GM21825 (cell line): ENCODE results near the gene TMEM245.
"Not testable (repeated sequence)": the region's sequence is repeated elsewhere in the genome, so short reads cannot be mapped to it uniquely, and the experiment has no call there.

Experiments used
- ATAC-seq: cut with Tn5 transposase; IDR thresholded peaks from one replicate; pipeline ENCODE4 v1.9.1; 2021; ENCODE audit warnings: mild to moderate bottlenecking, moderate library complexity; ENCODE audit not compliant: unreplicated experiment

TMEM245 gene

DNA sequence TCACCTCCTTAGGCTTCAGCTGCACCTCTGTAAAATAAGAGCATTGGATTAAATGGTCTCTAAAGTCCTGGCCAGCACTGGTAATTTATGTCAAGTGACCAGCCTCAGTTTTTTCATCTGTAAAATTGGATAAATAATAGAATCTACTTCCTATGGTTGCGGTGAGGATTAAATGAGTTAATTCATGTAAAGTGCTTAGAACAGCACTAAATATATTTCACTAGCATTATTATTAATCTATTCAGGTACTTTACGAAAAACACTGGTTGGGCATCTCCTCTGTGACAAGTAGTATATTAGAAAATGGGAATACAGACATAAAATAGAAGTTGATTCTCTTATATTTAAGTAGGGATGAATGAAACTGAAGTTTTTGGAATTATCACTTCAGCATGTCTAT, 13.8 kb upstream of the TMEM245 start:
- ATAC-seq, result no peak

DNA sequence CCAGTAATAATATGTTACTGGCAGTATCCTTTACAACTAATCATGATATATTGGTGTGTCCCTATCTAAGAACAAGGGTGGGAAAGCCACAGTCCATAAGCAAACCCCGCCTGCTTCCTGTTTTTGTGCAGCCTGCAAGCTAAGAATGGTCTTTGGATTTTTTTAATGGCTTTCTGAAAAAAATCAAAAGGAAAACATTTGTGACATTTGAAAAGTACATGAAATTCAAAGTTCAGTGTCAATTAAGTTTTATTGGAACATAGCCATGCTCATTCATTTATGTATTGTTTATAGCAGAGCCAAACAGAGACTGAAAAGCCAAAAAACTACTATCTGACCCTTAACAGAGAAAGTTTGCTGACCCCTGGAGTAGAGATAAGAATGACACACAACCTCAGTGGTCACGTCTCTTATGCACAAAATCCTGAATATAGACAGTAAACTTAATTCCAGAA, 12.8 kb upstream of the TMEM245 start:
- ATAC-seq, result no peak

DNA sequence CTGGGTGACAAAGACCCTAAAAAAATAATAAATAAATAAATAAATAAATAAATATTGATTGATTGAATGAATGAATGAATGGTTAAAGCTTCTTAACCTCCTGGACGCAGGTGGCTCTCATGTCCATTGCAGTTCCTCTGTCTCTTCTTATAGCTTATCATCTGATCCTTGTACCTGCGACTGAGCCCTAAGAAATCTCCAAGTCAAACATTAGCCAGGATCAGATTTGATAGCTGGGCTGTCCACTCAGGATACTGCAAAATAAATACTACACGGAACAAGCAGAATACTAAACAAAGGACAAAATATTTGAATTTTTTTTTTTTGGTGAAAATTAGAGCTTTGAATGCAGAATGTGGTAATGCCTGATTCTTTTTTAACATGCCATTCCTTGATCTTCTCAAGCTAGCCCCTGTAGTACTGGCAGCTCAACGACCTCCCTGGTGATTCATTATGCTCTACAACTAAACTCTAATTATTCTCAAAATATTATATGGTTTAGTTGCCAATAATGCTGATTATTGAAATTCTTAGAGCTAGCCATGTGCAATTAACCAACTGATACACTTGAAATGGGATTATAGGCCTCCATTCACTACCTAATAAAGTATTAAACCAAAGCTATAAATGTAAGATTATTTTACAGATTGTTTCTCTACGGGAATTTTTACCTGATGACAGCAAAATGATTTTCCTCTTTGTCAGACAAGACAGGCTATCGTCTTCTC, 9.9 kb upstream of the TMEM245 start:
- no peak for ATAC-seq

DNA sequence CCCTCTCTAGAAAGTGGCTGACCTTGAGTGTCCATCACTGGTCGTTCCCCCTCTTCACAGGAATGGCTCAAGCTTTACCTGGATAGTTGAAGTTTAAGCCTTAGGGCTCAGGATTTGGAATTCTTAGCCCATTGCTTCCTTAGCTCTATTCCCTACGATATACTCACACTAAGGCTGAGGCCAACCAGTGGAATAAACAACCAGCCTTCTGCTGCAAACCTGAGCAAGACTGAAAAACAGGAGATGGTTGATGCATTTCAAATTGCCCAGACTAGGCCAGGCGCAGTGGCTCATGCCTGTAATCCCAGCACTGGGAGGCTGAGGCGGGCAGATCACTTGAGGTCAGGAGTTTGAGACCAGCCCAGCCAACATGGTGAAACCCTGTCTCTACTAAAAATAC, 6.9 kb upstream of the TMEM245 start:
- not testable (repeated sequence) for ATAC-seq

DNA sequence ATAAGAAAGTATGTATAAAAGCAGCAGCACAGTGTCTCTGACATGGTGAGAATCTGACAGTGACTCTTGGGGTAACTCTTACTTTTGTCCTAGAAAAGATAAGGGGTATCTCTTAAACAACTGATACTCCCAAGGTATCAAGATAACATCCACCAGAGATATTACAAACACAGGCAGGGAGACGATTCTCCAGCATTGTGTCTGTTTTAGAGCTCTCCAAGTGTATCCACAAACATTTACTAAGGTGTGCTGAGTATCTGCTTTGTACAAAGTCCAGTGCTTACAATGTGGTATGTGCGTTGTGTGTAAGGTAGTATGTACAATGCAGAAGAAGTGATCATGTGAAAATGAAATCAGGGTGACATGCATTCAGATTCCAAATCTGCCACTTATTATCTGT, 4.4 kb upstream of the TMEM245 start:
- ATAC-seq, result no peak

DNA sequence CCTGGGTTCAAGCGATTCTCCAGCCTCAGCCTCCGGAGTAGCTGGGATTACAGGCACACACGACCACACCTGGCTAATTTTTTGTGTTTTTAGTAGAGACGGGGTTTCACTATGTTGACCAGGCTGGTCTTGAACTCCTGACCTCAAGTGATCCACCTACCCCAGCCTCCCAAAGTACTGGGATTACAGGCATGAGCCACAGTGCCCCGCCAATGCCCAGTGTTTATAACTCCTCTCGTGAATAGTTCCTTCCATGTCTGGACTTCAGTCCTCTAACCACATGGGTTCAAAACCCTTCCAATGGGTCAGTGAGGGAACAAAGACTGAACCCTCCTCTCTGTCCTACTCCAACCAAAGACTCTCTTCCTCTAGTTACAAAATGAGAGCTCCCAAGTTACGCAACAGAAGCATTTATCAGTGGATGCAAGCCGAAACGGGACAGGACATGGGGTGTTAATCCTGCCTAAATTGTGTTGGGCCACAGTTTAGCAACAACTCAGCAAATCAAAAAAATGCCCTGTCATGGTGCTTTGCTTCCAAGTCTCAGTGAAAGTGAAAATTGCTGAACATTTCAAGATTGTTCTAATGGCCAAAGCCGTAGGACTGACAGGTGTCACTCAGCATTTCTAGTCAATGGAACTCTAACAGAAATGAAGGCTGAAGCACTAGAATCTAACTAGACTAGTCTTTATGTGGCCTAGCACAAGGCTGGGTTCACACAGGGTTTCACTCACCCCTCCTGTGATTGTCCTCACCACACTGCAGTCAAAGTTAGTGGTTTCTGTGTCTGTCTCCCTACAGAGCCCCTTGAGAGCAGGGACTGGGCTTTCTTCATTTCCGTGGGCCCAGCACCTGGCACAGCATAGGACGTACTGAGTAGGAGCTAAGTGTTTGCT, 3.2 kb upstream of the TMEM245 start:
- ATAC-seq, result no peak

DNA sequence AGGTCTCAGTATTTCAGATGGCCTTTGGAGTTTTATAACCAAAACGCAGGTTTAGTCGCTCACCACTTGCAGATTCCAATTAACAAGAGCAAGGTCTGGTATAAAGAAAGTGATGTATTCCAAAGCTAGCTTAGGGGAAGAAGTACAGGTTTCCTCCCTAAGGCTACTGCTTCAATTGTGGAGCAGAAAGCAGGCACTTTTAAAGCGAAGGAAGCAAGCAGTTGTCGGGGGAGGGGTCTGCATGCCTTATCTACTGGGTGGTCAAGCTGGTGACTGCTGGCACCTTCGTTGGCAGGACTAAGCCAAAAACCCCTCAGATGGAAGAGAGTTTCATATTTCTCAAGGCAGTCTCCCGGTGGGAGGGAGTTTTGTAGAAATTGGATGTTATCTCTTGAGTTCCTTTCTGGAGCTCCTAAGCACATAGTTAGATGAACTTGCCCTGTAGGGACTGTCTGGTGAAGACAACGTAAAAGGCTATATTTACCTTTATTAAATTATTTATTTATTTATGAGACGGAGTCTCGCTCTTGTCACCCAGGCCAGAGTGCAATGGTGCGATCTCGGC, 1.6 kb upstream of the TMEM245 start:
- no peak for ATAC-seq

DNA sequence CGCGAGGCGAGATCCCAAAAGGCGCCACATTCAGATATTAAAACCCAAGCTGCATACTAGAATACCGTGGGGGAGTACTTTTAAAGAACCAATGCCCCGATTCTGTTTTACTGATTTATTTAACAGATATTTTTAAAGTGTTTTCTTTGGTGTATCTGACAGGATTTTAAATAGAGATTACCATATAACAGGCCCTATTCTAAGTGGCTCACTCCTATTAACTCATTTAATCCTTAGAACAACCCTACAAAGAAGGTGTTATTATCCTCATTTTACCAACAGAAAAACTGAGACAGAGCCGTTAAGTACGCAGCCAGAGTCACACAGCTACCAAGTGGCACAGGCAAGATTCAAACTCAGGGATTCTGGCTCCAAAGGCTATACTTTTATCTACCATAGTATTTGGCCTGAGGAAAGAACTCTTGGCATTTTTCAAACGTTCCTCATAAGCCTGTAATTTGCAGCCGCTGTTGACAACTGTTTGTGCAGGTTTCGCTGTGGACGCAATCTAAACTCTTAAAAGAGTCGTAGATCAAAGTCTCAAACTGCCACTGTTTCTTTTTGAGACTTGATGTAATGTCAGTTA, 550 bp upstream of the TMEM245 start:
- no peak for ATAC-seq

DNA sequence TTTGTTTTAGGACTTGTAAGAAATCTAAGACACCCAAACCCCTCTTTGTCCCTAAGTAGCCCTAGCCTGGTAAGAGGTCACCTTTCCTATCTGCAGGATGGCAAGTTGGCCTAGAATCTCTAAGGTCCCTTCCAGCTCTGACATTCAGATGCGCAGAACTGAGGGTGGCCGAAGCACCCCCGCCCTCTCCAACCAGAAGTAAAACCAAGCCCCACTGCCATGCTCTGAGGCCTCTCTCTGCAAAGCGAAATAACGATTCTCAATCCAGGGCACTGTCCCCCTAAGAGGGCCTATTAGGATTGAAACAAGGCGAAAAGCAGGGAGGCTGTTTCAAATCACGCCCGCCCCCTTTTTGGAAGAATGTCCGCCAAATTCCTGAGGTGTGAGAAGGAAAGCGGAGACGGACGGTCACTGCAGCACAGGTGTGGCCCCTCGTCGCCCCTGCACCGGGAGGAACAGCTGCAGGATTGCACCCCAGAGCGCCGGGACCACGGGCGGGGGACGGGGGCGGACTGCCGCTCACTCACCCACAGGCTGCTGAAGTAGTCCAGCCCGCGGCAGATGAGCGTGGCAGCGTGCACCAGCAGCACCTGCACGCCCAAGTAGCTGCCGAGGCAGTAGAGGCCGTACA, 824 bp downstream of the TMEM245 start:
- ATAC-seq, result no peak

DNA sequence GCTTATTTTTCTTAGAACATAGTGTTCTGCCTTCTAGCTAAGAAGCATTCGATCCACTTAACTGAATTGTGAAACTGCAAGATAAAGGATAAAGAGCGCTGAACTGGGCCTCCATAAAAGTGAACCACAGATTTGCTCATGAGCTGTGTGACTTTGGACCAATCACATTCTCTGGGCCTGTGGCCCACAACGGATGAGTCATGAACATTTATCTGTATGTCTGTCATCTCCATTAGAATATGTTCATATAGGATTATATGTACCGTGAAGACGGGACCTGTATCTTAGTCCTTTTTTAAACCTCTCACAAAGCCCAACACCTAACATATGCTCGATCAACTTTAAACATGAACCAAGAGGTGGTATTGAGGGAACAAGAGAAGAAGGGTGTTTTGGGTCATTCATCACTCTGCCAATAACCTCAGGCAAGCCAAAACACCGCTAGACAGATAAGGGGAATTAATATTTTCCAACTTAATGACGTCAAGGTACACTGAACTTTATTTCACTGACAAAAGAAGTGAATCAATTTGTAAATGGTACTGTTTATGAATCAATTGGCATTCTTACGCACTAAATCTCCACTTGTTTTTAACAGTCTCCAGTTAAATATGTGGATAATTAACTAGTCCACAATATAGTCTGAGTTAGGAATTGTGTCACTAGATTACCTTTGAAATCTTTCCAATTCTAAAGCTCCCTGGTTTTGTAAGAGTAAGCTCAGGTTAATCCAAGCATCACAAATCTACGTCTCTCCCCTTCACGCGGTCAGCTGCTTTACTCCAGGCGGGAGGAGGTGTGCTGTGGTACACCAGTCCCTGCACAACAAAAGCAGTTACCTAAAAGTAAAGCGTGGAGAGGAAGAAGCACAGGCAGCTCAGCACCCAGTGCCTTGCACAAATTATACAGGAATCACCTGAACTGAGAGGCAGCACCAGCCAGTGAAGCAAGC, 1.6 kb downstream of the TMEM245 start:
- no peak for ATAC-seq

DNA sequence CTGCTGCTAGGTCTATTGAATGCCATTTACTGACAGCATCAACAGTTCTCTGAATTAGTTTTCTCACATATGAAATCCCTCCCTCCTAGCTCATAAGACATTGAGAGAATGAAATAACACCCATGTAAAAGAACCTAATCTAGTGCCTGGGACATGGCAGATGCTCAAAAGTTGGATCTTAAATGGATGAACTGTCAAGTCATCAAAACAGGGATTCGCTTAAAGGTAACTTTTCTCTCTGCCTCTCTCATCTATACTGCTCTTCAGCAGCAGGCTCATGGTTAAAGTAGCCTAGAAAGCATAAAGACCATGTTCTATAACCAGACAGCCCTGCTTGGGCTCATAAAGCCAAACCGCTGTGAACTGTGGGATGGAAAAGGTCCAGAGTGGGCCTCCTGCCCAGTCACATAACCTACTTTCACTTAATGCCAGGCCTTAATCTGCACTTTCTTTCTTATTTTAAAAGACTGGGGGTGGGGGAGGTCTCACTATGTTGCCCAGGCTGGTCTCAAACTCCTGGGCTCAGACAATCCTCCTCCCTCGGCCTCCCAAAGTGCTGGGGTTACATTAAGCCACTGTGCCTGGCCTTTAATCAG, 3.7 kb downstream of the TMEM245 start:
- no peak for ATAC-seq

DNA sequence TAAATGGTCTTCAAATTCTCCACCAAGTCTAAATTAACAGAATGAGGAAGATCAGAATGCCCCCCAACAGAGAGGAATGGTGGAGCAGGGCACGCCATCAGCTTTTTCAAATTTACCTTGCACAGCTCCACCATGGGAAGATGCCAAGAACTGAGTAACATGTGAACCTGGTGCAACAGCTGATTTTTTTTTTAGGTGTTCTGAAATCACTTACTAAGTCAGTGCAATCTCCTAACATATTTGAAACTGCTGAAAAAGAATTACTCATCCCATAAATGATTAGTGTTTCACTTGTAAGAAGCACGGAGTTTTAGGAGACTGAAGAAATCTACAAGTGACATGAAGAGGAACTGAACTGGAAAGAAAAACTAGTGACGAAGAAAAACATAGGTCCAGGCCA, 5.1 kb downstream of the TMEM245 start:
- ATAC-seq, result no peak

DNA sequence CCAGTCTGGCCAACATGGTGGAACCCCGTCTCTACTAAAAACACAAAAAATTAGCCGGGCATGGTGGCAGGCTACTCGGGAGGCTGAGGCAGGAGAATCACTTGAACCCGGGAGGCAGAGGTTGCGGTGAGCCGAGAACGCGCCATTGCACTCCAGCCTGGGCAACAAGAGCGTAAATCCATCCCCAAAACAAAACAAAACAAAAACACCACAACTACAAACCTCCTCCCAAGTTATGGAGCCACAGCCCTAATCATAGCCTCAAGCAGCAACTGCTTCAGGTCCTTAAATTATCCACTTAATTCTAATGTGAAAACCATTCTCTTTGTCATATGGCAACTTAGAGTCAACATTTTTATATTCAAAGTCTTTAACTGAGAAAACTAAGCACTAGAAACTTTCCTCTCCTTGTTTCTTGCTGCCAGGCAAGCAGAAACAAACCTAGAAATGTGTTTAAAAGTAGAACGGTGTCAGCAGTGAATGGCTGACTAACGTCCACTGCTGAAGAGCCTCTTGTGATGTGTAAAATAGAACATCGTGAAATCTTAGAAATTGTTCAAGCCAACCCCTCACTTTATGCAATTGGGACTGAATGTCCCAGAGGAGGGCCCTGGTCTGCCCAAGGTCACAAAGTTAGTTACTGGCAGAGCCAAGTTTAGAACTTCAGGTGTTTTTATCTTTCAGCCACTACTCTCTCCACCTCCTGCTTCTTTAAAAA, 5.7 kb downstream of the TMEM245 start:
- no peak for ATAC-seq

DNA sequence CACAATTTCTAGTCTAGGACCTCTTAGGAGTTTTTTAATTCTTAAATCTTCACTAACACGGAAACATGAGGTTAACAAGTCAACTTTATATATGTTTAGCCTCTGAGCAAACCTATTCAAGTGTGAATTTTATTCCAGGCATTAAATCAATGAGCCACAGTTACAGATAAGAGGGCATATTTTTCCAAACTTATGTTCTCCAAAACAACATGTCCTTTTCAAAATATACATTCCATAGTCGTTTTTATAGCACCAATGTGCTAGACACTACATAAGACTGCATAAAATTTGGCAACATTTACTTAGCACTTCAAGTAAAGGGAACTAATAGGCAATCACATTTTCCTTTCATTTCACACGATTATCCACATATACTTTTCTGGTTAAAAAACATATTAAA, 6.5 kb downstream of the TMEM245 start:
- ATAC-seq, result no peak

DNA sequence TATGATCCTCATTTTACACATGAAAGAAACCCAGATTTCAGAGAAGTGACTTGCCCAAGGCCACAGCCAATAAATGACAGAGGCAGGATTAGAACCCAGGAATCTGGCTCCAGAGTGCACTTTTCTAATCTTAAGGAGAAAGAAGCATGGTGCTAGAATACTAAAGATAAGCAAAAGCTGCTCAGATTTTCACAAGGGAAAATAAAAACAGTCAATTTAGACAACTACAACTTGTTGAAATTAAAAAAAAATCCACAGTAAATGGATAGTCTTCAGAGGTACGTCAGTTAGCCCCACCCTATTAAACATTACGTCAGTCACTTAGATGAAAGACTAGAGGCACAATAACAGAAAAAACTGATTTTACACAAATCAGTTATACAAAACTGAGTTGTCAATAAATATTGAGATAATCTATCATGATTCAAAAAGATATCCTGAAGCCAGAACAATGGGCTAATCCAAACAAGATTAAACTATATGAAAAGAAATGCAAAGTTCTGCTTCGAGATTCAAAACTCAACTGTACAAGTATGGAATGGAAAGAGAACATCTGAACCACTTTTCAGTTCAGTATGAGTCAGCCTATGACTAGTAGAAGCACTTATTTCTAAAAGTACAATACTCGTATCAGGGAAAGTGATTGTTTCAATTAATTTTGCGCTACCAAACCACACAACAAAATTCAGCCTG, 9.3 kb downstream of the TMEM245 start:
- peak; percentile 72 for ATAC-seq

DNA sequence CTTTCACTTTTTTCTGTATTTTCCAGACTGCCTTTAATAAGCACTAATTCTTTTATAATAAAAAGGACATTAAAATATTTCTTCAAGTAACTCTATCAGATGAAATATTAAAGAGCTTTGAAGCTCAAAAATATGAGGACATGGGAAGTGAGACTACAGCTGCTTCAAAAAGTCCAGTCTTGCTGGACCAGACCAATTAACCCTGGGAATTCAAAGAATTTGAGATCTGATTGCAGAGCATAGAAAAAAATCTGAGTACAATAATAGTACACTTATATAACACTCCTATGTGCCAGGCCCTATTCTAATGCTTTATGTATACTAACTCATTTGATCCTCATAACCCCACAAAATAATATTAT, 9.8 kb downstream of the TMEM245 start:
- no peak for ATAC-seq

DNA sequence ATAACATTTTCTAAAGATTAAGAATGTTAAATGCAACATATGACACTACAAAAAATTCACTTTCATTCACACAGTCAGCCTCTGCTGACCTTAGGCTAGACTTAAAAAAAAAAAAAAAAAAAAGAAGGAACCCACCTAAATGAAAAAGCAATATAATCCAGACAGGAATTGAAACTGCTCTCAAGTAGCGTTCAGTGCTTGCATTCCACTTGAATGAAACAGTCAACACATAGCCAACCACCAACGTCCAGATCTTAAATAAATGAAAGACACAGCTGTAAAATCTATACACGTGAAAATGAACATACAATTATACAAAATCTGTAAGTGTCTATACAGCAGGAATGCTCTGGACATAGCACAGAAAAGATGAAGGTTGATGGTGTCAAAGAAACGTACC, 11.4 kb downstream of the TMEM245 start:
- ATAC-seq, result no peak
